ENCODE measurements around the gene TESMIN. TPM values are rescaled to one million over a fixed set of nuclear protein-coding genes. Genes with fewer than 3 reads are reported as not detected.

TESMIN gene
- polyA plus RNA-seq, 1 experiment: 1.5 TPM

- ChIA-PET POLR2A (no interaction called here), CTCF (no interaction called here)
- peaks cover 13% of the 10 kb centered on the region; the same call in 1 of the 2 replicates for H3K27me3 ChIP-seq (ENCODE audit: control insufficient read depth, insufficient read depth, low read length)
- no peak overlapping the region for H3K4me3 ChIP-seq (ENCODE audit: low read depth, low read length)
- H3K36me3 ChIP-seq (ENCODE audit: control insufficient read depth, insufficient read depth, low read length): no peaks in the 10 kb centered on the region
- no peak for TF ChIP-seq CTCF (IDR thresholded peaks at IDR 0.05; ENCODE audit: insufficient read depth, low read depth, low read length)
- DNase-seq (ENCODE audit: low read depth): no peak
Measured at GRCh38 chr11:68666849-68667248, 84.5 kb downstream of the TESMIN start.

- Histone ChIP-seq H3K27me3 (ENCODE audit: control insufficient read depth, insufficient read depth, low read length) (peaks cover 20% of the 10 kb centered on the region; the same call in 1 of the 2 replicates), H3K36me3 (ENCODE audit: control insufficient read depth, insufficient read depth, low read length) (no peaks in the 10 kb centered on the region), H3K4me3 (ENCODE audit: low read depth, low read length) (no peak overlapping the region)
- ChIA-PET CTCF (no interaction called here), POLR2A (no interaction called here)
- DNase-seq (ENCODE audit: low read depth): no peak
- no peak for TF ChIP-seq CTCF (IDR thresholded peaks at IDR 0.05; ENCODE audit: insufficient read depth, low read depth, low read length)
Measured at GRCh38 chr11:68665436-68665835, 85.9 kb downstream of the TESMIN start.

GRCh38 chr11:68664906-68665305 is 86.4 kb downstream of the TESMIN start:
- H3K4me3 ChIP-seq (ENCODE audit: low read depth, low read length): no peak overlapping the region
- CTCF ChIA-PET: no interaction called here
- no peaks in the 10 kb centered on the region for H3K36me3 ChIP-seq (ENCODE audit: control insufficient read depth, insufficient read depth, low read length)
- POLR2A ChIA-PET: no interaction called here
- TF ChIP-seq CTCF (IDR thresholded peaks at IDR 0.05; ENCODE audit: insufficient read depth, low read depth, low read length): no peak
- DNase-seq (ENCODE audit: low read depth): no peak
- peaks cover 20% of the 10 kb centered on the region; the same call in 1 of the 2 replicates for H3K27me3 ChIP-seq (ENCODE audit: control insufficient read depth, insufficient read depth, low read length)

- CTCF ChIA-PET: no interaction called here
- POLR2A ChIA-PET: no interaction called here
- peaks cover 20% of the 10 kb centered on the region; the same call in 1 of the 2 replicates for H3K27me3 ChIP-seq (ENCODE audit: control insufficient read depth, insufficient read depth, low read length)
Measured at GRCh38 chr11:68664141-68664540, 87.2 kb downstream of the TESMIN start.

GRCh38 chr11:68663482-68664010 is 87.8 kb downstream of the TESMIN start:
- ChIA-PET POLR2A (no interaction called here), CTCF (no interaction called here)
- Histone ChIP-seq H3K36me3 (ENCODE audit: control insufficient read depth, insufficient read depth, low read length) (no peaks in the 10 kb centered on the region), H3K27me3 (ENCODE audit: control insufficient read depth, insufficient read depth, low read length) (peaks cover 20% of the 10 kb centered on the region; the same call in 1 of the 2 replicates), H3K4me3 (ENCODE audit: low read depth, low read length) (no peak overlapping the region)
- no peak for TF ChIP-seq CTCF (IDR thresholded peaks at IDR 0.05; ENCODE audit: insufficient read depth, low read depth, low read length)
- no peak for DNase-seq (ENCODE audit: low read depth)

More at GRCh38 chr11:68664141-68664540, 87.2 kb downstream of the TESMIN start:
- no peak overlapping the region for H3K4me3 ChIP-seq (ENCODE audit: low read depth, low read length)
- H3K36me3 ChIP-seq (ENCODE audit: control insufficient read depth, insufficient read depth, low read length): no peaks in the 10 kb centered on the region
- DNase-seq (ENCODE audit: low read depth): no peak
- no peak for TF ChIP-seq CTCF (IDR thresholded peaks at IDR 0.05; ENCODE audit: insufficient read depth, low read depth, low read length)

Measured in BJ (cell line).